ENCODE measurements around the gene HMGCL. TPM values are rescaled to one million over a fixed set of nuclear protein-coding genes. Genes with fewer than 3 reads are reported as not detected.

HMGCL gene
- total RNA-seq, 1 donor from 2014 or later: 30.3 TPM

- Mint-ChIP-seq H3K27me3 (no peaks in the 10 kb centered on the region), H3K4me3 (ENCODE audit: low read depth) (peak overlapping the region; percentile 26), H3K36me3 (ENCODE audit: insufficient read depth) (peaks cover 6% of the 10 kb centered on the region), H3K9me3 (ENCODE audit: low read depth) (no peaks in the 10 kb centered on the region), H3K4me1 (ENCODE audit: low read depth) (peaks cover 11% of the 10 kb centered on the region), H3K27ac (peak overlapping the region; percentile 59)
- TF ChIP-seq CTCF (IDR thresholded peaks at IDR 0.05; ENCODE audit: unreplicated experiment): no peak
- DNase-seq (ENCODE audit: low spot score, unreplicated experiment): no peak
Measured at GRCh38 chr1:23793018-23793781, 32.0 kb downstream of the HMGCL start.

- no peaks in the 10 kb centered on the region for H3K27me3 Mint-ChIP-seq
- no peak for TF ChIP-seq CTCF (IDR thresholded peaks at IDR 0.05; ENCODE audit: unreplicated experiment)
- peaks cover 10% of the 10 kb centered on the region for H3K36me3 Mint-ChIP-seq (ENCODE audit: insufficient read depth)
- peak overlapping the region; percentile 100 for H3K4me3 Mint-ChIP-seq (ENCODE audit: low read depth)
- H3K4me1 Mint-ChIP-seq (ENCODE audit: low read depth): peaks cover 11% of the 10 kb centered on the region
- H3K27ac Mint-ChIP-seq: peak overlapping the region; percentile 93
- no peaks in the 10 kb centered on the region for H3K9me3 Mint-ChIP-seq (ENCODE audit: low read depth)
- DNase-seq (ENCODE audit: low spot score, unreplicated experiment): no peak
Measured at GRCh38 chr1:23792151-23792945, 32.9 kb downstream of the HMGCL start.

- Mint-ChIP-seq H3K27me3 (no peaks in the 10 kb centered on the region), H3K9me3 (ENCODE audit: low read depth) (no peaks in the 10 kb centered on the region), H3K36me3 (ENCODE audit: insufficient read depth) (peaks cover 16% of the 10 kb centered on the region), H3K4me3 (ENCODE audit: low read depth) (peak overlapping the region; percentile 100), H3K27ac (peak overlapping the region; percentile 93), H3K4me1 (ENCODE audit: low read depth) (peaks cover 11% of the 10 kb centered on the region)
- no peak for TF ChIP-seq CTCF (IDR thresholded peaks at IDR 0.05; ENCODE audit: unreplicated experiment)
- no peak for DNase-seq (ENCODE audit: low spot score, unreplicated experiment)
Measured at GRCh38 chr1:23791516-23792047, 33.6 kb downstream of the HMGCL start.

- H3K4me3 Mint-ChIP-seq (ENCODE audit: low read depth): peak within 1 kb of the TSS; percentile 100
- H3K4me1 Mint-ChIP-seq (ENCODE audit: low read depth): peaks cover 11% of the 10 kb centered on the region
- no peaks in the 10 kb centered on the region for H3K9me3 Mint-ChIP-seq (ENCODE audit: low read depth)
- DNase-seq (ENCODE audit: low spot score, unreplicated experiment): peak; percentile 71
- peak within 1 kb of the TSS; percentile 93 for H3K27ac Mint-ChIP-seq
- H3K27me3 Mint-ChIP-seq: no peaks in the 10 kb centered on the region
- peaks cover 22% of the 10 kb centered on the region for H3K36me3 Mint-ChIP-seq (ENCODE audit: insufficient read depth)
- no peak for TF ChIP-seq CTCF (IDR thresholded peaks at IDR 0.05; ENCODE audit: unreplicated experiment)
Measured at GRCh38 chr1:23790696-23791515, 34.3 kb downstream of the HMGCL start, which contains the start of gene LYPLA2. Gene LYPLA2, plus strand, starts transcription at chr1:23791145. Its CDS starts 1,538 bp downstream, at chr1:23792683.
